Measurements from ENCODE around the gene NRL. TPM values are rescaled to one million over a fixed set of nuclear protein-coding genes. Genes with fewer than 3 reads are reported as not detected.

Gene NRL
- total and polyA plus RNA-seq, 9 of the 15 experiments (the other 6 are each of a cell fraction or from before 2014, with no cell fraction given) = 0.07 to 2.7 (median 1.4) TPM; not detected in 1

DNA sequence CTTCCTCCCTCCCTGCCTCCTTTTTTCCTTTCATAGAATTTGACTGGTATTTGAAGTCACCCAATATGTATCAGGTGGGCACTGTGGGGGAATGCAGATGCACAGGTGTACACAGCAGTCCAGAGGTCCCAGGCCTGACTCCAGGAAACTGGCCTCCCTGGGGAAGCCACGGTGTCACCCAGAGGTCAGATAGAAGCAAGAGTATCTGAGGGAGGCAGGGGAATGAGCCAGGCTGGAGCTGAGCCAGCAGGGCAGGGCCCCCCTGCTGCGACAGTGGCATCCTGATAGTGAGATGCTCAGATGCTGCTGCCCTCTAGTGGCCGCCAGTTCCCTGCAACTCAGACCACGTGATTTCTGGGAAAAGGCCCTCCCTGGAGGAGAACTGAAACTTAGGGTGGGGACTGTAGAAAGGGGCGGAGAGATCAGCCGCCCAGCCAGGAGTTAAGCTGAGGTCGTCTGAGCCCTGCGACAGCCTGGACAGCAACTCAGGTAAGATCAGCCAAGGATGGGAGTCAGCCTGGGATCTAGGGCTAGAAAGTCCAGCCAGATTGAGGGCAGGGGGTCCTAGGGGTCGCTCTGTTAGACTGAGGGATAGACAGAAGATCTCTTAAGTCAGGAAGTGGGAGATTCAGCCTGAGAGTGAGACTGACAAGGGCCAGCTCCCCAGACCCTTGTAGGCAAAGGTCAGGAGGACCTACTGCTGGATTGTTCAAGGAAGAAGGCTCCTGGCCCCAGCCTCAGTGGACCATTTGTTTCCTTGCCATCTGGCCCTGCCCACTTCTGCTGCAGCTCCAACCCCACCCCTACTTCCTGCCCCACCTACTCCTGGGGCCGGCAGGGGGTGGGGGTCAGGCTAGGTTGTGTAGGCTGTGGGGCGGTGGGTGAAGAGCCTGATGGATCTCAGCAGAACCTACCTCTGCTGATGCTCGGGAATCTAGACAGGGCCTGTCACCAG lies 46.4 kb upstream of the NRL start, which contains the start of gene IRF9 (continued):
- TF ChIP-seq PRPF4 (IDR thresholded peaks at IDR 0.05; ENCODE audit: insufficient read depth, low read depth, low read length, poor library complexity, severe bottlenecking) (no peak), ATF4 (CRISPR knock-in tag; IDR thresholded peaks at IDR 0.05) (no peak), RBM25 (IDR thresholded peaks at IDR 0.05; ENCODE audit: low read depth, low read length, severe bottlenecking) (no peak), CAMTA2 (CRISPR knock-in tag; conservative IDR thresholded peaks at IDR 0.05) (no peak), E2F3 (CRISPR knock-in tag; IDR thresholded peaks at IDR 0.05) (no peak), HNRNPUL1 (IDR thresholded peaks at IDR 0.05; ENCODE audit: low read length) (no peak), ZBTB12 (CRISPR knock-in tag; IDR thresholded peaks at IDR 0.05) (no peak), ATF3 (IDR thresholded peaks at IDR 0.05) (no peak), ATF3 (CRISPR knock-in tag; conservative IDR thresholded peaks at IDR 0.05) (no peak), RHOXF2B (CRISPR knock-in tag; conservative IDR thresholded peaks at IDR 0.05) (no peak), ZNF511 (CRISPR knock-in tag; IDR thresholded peaks at IDR 0.05) (no peak), TFE3 (CRISPR knock-in tag; IDR thresholded peaks at IDR 0.05) (peak; percentile 98), KHSRP (IDR thresholded peaks at IDR 0.05) (no peak), ZNF551 (CRISPR knock-in tag; IDR thresholded peaks at IDR 0.05) (no peak), BCOR (IDR thresholded peaks at IDR 0.05) (no peak), TAF7 (tag; IDR thresholded peaks at IDR 0.05) (no peak)
- TF ChIP-seq, protein P1, sequence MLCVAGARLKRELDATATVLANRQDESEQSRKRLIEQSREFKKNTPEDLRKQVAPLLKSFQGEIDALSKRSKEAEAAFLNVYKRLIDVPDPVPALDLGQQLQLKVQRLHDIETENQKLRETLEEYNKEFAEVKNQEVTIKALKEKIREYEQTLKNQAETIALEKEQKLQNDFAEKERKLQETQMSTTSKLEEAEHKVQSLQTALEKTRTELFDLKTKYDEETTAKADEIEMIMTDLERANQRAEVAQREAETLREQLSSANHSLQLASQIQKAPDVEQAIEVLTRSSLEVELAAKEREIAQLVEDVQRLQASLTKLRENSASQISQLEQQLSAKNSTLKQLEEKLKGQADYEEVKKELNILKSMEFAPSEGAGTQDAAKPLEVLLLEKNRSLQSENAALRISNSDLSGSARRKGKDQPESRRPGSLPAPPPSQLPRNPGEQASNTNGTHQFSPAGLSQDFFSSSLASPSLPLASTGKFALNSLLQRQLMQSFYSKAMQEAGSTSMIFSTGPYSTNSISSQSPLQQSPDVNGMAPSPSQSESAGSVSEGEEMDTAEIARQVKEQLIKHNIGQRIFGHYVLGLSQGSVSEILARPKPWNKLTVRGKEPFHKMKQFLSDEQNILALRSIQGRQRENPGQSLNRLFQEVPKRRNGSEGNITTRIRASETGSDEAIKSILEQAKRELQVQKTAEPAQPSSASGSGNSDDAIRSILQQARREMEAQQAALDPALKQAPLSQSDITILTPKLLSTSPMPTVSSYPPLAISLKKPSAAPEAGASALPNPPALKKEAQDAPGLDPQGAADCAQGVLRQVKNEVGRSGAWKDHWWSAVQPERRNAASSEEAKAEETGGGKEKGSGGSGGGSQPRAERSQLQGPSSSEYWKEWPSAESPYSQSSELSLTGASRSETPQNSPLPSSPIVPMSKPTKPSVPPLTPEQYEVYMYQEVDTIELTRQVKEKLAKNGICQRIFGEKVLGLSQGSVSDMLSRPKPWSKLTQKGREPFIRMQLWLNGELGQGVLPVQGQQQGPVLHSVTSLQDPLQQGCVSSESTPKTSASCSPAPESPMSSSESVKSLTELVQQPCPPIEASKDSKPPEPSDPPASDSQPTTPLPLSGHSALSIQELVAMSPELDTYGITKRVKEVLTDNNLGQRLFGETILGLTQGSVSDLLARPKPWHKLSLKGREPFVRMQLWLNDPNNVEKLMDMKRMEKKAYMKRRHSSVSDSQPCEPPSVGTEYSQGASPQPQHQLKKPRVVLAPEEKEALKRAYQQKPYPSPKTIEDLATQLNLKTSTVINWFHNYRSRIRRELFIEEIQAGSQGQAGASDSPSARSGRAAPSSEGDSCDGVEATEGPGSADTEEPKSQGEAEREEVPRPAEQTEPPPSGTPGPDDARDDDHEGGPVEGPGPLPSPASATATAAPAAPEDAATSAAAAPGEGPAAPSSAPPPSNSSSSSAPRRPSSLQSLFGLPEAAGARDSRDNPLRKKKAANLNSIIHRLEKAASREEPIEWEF (CRISPR knock-in tag; IDR thresholded peaks at IDR 0.05) = no peak
